DND-41 (cell line): ENCODE results near the gene MTR.

ENCODE experiments used
- CTCF ChIP-seq: IDR thresholded peaks from 2 replicates; pipeline ENCODE4 v1.5.1; 2012; ENCODE audit warnings: borderline replicate concordance, low read length, moderate library complexity, mild to moderate bottlenecking; ENCODE audit not compliant: poor library complexity, severe bottlenecking; ENCODE audit errors: extremely low read depth
- EZH2 ChIP-seq: IDR thresholded peaks from 3 replicates; pipeline ENCODE4 v1.6.1; 2012; ENCODE audit warnings: borderline replicate concordance, low read depth, mild to moderate bottlenecking, moderate library complexity, low read length, inconsistent platforms; ENCODE audit not compliant: severe bottlenecking

- no peak for TF ChIP-seq CTCF
- TF ChIP-seq EZH2 = no peak
Observed at GRCh38 chr1:236908669-236909068, 113.6 kb downstream of the MTR start.
